ENCODE measurements around the gene CDH8.

GRCh38 chr16:62020681-62021080, 15.6 kb downstream of the CDH8 start:
- TF ChIP-seq CTCF (IDR thresholded peaks at IDR 0.05; ENCODE audit: borderline replicate concordance, extremely low read depth, low read length, poor library complexity, severe bottlenecking) (no peak), EZH2 (IDR thresholded peaks at IDR 0.05; ENCODE audit: borderline replicate concordance, low read depth, low read length, severe bottlenecking) (no peak)

All from DND-41 (cell line).